GM10847 (cell line): ENCODE measurements around the gene CHN2.

Source experiments
- POLR2A ChIP-seq: IDR thresholded peaks from 2 replicates; pipeline ENCODE4 v1.6.1; 2011; ENCODE audit not compliant: insufficient read length; ENCODE audit errors: extremely low read depth

Gene CHN2

DNA sequence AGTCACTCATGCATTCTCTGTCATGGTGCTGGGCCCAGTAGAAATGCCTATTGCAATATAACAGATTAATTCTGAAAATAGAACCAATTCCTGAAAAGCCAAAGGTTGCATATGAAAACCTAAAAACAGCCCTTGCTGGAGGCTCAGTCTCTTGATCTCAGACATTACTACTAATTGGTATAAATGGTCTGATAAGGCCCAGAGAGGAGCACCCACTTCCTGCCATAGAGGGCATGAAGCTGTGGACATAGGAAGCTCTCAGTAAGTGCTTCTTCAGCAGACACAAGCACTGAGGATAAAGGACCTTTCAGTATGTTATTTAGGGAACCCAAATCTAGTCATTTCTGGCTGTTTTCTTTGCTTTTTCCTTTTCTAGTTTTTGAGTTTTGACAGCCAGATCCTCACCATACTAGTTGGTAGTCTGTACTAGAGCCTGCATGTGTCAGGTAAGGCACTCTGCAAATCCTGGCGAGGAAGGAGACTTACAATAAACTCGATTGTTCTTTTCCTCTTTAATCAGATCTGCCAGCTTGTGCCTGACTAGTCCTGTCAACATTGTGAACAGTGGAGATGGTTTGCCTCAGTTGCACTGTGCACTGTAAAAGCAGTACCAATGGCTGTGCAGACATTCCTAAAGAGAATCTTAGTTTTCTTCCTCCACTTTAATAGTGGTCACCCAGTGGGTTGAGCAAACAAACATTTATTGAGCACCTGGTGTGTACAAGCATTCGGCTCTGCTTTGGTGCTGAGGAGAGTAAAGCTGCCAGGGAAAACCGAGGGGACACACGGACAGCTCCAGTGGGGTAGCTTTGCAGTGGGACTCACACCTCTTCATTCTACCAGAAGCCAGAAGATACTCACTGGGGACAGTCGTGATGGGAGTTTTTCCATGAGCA, 140.9 kb downstream of the CHN2 start:
- no peak for TF ChIP-seq POLR2A

DNA sequence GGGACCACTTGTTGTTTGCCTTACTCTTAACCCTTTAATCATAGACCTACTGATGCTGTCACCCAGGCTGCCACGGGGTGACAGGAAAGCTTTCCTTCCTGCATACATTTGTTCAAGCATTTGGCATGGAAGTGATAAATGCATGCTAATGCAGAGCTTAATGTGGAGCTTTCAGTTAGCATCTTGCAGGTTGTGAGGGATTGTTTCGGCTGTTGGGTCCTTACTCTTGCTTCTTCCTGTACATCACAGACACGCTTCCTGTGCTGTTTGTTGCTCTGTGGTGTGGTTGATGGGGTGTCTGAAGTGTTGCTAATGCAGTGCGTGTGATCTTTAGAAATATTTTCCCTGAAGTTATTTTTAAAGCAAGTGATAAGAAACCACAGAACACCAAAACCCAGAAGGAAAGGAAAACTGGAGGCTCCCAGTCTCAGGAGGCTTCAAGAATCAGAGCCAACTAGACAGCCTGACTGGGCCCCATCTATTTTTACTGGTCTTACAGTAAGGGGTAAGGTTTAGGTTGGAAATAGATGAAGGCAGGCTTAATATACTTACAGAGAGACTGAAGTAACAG, 143.1 kb downstream of the CHN2 start:
- no peak for TF ChIP-seq POLR2A

DNA sequence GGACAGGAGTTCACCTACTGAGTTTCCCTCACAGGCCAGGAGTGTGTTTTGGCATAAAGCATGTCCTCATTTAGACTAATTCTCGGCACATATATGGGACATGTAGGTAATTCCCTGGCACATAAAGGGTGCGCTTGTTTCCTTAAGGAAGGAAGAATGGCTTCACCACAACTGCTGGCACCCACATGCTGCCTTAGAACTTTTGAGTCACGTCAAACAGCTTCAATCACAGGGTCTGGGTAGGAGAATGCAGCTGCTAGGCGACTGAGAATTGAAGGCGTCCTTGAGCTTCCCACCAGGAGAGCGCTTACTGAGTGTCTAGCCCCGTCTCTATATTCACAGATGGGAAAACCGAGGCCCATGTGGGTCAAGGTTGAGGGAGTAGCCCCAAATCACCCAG, 146.1 kb downstream of the CHN2 start:
- no peak for TF ChIP-seq POLR2A

DNA sequence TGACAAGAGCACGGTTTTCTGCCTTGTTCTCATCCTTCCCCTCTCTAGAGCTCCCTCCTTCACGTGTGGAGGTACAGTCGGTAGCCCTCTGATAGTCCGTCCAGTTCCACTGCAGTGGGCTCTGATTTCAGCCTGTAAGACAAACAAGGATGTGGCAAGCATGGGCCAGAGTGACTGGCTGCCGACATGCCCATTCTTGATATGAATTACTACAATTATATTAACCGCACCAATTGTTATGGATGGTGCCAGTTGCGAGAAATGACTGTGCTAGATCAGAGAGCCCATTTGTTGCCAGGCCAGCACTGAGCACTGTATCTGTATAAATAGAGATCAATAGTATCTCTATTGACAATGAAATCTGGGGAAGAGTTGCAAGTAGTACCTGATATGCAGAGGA, 146.6 kb downstream of the CHN2 start:
- no peak for TF ChIP-seq POLR2A

DNA sequence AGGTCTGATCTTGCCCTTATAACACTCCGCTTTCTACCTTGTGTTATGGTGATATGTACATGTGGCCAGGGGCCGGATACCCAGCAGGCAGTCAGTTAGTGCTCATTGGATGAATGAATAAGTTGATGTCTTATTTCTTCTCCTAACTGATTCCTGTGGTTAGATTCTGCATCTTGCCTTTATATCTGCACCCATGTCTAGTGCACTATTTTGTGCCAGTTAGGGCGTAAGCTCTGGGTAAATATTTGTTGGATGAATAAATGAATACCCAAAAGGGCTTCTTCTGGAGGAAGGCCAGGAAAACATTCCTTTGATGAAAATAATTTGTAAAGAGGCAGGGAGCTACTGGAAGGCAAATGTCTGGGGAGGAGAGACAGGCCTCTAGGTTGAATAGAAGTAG, 148.2 kb downstream of the CHN2 start:
- no peak for TF ChIP-seq POLR2A

DNA sequence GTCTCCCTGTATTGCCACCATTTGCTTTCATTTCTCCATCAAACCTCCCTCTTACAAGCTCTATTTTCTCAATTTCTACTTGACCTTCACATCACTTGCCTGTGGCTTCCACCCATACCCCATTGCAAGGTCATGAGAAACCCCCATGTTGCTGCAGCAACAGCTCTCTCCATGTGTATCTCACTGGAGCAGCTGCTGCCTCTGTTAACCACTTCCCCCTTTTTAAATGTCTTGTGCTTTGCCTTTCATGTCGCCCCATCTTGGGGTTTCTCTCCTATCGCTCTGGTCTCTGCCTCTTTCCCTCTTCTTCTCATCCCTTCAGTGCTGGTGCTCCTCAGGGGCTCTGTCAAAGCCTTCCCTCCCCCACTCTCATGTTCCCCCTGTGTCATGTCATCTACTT, 148.8 kb downstream of the CHN2 start:
- no peak for TF ChIP-seq POLR2A

DNA sequence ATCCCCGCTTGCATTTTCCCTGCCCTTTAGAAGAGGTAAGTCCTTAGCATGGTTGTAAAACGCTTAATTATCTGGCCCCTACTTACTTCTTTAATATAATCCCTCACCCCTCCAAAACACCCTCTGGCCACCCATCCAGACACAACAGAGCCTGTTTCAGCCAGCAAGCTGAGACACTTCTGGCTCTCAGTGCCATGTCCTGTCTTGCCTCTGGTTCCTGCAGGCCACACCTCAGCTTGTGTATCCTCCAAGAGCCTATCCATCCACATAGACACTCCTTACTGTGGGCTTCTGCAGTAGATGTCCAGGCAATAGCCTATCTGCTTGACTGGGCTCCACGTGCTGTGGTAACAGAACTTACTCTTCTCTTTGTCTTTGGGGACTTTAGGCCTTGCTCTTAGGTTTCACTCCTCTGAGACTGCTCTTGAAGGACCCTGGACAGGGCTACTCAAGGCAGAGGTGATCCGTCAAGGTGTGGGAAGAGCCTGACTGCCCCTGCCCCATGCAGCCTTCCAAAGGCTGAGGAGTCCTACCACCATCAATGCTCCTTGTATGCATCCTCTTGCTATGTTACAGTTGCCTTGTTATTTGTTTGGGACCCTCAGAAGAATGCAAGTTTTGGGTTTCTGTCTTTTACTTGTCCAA, 149.9 kb downstream of the CHN2 start:
- no peak for TF ChIP-seq POLR2A

DNA sequence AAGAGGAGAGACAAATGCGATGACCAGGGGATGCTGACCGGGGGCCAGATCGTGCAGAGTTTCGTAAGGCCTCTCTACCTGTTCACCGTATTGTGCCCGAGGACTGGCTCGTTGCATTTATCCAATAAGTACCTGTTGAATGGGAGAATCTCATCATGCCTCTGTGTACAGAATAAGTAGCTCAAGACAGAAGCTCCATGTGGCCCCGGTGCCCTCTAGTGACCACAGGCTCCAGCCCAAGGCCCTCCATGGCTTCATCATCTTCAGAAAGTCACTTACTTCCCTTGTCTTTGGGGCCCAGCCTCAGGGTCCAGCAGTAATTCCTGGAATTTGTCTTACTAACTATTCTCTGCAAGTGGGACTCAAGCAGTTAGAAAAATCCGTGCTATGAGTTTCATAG, 151.0 kb downstream of the CHN2 start:
- no peak for TF ChIP-seq POLR2A

DNA sequence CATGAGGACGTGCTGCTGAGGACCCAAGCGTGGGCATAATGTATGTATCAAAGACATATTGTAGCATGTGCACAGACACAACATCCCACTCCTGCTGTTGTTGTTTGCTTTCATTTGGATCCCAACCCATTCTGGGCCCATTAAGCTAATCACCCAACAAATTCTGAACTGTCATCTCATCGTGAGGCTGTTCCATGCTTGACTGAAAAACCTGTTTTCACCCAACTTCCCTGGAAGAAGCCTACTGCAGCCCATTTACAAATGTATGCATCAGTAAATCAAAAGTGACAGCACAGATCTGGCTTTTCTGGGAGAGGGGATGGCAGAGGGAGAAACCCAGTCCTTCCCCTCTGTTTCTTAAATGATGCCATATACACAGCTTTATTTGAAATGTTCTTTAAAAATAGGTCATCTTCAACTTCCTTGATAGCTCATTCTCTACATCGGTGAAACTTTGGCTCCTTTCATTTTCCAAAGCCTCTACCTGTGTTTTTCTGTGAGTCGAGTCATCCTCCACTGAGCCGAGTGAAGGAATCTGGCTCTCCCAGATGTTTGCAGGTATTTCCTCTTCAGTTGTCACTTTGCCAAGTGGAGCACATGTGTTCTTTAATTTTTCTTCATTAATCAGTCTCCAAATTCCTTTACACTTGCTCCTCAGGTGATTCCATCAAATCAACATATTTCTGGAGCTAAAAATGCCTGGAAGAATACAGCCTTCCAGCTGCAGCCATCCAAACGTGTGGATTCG, 151.8 kb downstream of the CHN2 start:
- TF ChIP-seq POLR2A: no peak

DNA sequence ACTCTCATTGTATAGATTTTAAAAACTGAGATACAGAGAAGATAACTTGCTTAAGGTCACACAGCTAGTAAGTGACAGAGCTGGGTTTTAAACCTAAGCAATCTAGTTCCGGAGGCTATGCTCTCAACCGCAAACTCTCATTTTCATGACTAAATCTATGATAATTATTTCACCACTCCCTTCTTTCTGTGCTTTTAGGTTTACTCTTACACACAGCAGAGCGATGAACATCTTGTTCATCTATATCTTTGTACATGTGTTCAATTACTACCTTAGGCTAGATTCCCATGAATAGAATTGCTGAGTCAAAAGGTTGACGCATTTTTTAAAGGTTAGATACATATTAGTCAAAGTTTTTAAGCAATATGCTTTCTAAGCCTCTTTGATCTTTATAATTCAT, 154.8 kb downstream of the CHN2 start:
- no peak for TF ChIP-seq POLR2A

DNA sequence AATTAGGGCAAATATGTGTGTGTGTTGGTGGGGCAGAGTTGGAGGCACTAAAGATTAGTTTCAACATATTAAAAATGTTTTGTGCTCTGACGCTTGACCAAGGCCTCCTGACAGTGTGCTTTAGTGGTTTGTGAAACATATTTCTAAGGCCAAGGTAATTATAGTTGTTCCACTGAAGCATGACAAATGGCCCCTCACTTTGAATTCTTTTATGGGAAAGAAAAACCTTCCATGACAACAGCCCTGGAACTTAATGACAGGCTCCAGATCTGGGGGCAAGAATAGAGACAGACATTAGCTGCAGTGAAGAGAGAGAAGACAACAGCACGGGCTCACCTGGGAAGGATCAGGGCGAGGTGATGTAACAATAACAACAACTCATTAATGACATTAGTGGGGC, 155.8 kb downstream of the CHN2 start:
- no peak for TF ChIP-seq POLR2A

DNA sequence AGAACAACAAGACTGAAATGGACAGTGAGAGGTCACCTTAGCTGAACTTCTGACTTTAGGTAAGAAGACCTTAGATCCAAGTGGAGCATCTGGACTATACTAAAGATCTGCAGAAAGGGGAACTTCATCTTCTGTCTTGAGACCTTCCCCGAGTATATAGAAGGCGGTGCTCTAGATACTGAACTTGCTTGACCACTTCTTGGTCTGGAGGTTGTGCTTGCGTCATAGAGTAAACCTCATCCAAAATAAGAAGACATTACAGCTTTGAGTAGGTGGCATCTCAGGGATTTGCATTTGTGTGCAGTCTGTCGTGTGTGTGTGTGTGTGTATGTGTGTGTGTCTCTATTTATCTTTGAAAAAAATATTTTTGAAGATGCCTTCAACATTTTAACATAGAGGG, 157.5 kb downstream of the CHN2 start:
- no peak for TF ChIP-seq POLR2A

DNA sequence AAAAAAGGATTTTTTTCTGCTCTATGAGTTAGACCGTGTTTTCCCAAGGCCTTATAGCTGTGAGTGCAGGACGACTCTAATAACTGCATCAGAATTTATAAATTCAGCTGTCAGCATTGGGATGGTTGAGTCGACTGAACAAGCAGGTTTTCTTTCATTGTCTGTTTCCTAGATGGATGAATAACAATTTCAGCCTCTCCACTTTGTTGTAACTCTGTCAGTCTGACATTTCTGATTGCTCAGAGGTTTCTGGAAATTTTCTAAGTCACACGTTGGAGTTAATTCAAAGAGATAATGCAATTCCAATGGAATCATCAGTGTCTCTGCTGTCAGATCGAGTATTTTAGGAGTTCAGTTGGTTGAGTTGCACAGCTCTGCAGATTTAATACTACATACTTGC, 159.2 kb downstream of the CHN2 start:
- no peak for TF ChIP-seq POLR2A

DNA sequence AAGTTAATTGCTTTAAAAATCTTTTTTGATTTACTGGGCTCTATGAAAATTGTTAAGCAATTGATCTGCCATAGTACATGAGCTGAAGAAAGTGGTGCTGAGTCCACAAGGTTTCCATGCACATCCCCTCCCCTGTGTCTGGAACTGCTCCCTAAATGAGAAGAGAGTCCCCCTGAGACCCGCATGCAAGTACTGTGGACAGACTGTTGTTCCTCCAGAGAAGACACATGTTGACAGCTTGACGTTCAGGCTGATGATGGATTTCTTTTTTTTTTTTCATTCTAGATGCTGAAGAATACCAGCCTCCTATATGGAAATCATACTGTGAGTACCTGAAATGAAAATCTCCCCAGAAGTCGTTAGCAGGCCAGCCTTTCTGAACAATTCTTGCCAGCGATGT, 159.8 kb downstream of the CHN2 start:
- TF ChIP-seq POLR2A: no peak

DNA sequence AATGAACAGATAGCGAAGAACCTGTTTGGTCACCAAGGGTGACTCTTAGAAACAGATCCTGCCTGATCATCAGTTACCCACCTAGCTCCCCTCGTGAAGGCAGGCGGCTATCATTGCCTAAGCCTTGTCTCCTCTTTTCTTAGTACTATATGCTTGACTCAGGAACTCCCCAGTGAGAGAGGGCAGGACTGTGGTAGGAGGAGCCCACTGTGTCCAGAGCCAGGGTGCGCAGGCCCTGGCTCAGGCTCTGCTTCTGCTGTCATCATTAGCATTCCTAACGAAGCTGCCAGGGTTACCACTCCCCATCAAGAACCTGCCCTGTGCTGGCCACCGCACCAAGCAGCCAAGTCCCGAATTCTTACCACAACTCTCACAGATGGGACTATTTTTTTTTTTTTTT, 160.8 kb downstream of the CHN2 start:
- no peak for TF ChIP-seq POLR2A

DNA sequence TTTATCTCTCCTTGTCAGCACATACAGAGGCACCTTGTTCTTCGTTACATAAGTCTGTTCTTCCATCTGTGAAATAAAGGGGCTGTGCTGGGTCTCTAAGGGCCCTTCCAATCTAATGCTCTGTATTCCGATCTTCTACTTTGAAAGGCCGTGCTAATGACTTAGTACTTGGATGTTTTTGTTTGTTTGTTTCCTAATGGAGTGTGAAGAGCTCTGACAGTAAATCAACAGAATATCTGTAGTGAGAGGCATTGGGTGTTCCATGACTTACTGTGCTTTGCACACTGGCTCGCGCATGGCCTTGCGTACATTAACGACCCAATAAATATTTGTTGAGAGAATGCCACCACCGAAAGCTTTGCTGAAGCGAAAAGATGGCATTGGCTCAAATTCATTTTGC, 162.1 kb downstream of the CHN2 start:
- TF ChIP-seq POLR2A: no peak
